Esophagus muscularis mucosa (tissue), 3 donors: ENCODE measurements around the gene COMMD7.

Experiments
- EP300 ChIP-seq: sonication (generic); formaldehyde crosslinking; IDR thresholded peaks from one replicate; pipeline ENCODE4 v1.6.1; 2017; ENCODE audit warnings: antibody characterized with exemption
- TF ChIP-seq, protein P1 (sequence below), 3 experiments: fragments of 200-600 bp in 2 of 3; fragments of 450-650 bp in 1 of 3; sonication (generic) in 2 of 3; IDR thresholded peaks; one replicate each; pipeline ENCODE4 v1.5.1; 2017 to 2019; ENCODE audit warnings: antibody characterized with exemption in 3 of 3, mild to moderate bottlenecking in 2 of 3, moderate library complexity in 1 of 3

- TF ChIP-seq EP300, result no peak
- TF ChIP-seq, protein P1, sequence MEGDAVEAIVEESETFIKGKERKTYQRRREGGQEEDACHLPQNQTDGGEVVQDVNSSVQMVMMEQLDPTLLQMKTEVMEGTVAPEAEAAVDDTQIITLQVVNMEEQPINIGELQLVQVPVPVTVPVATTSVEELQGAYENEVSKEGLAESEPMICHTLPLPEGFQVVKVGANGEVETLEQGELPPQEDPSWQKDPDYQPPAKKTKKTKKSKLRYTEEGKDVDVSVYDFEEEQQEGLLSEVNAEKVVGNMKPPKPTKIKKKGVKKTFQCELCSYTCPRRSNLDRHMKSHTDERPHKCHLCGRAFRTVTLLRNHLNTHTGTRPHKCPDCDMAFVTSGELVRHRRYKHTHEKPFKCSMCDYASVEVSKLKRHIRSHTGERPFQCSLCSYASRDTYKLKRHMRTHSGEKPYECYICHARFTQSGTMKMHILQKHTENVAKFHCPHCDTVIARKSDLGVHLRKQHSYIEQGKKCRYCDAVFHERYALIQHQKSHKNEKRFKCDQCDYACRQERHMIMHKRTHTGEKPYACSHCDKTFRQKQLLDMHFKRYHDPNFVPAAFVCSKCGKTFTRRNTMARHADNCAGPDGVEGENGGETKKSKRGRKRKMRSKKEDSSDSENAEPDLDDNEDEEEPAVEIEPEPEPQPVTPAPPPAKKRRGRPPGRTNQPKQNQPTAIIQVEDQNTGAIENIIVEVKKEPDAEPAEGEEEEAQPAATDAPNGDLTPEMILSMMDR (IDR thresholded peaks at IDR 0.05), result no peak
Measured at GRCh38 chr20:32751293-32751692, 8.0 kb upstream of the COMMD7 start.
